ENCODE measurements around the gene MLLT1. TPM values are rescaled to one million over a fixed set of nuclear protein-coding genes. Genes with fewer than 3 reads are reported as not detected.

Gene MLLT1
- total and polyA plus RNA-seq, 2 donors (not counting 1 experiment from before 2014, with no cell fraction given), result 6.4 to 13.7 TPM

DNA sequence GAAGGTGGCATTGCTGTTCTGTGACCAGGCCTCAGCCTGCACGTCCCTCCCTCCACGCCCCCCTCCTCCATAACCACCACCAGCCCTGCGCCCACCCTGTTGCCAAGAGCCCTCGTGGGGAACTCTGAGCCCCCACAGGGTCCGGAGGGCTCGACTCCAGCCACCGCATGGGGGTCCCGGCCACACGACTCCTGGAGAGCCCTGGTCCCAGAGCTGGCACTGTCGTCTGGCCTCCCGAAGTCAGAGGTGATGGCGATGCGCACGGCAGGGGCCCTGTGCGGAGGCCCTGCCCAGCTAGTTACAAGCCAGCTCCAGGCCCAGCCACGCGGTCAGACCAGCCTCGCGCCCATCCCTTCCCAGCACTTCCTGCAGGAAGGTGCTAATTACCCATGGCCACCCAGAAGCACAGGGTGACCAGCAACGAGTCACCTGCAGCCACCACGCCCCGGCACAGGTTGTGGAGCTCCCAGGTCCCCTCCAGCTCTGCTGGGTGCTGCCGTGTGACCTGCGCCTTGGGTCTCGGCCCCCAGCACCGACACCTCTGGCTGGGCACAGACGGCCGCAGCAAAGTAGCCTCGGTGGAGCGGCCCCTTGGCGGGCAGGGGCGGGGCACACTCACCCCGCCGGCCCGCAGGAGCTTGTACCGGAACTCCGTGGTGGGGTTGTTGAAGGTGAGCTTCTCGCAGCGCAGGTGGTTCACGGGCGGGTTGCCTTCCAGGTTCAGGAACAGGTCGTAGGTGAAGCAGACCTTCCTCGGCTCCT, 49.6 kb downstream of the MLLT1 start:
- no peak overlapping the region for H3K4me3 ChIP-seq (replicated peaks in 1 of 4; ENCODE audit: control extremely low read depth in 1 of 4, insufficient read depth in 1 of 4, low read depth in 3 of 4, low read length in 4 of 4)
- DNase-seq (ENCODE audit: low read depth in 2 of 2), result no peak
- H4K20me1 ChIP-seq (ENCODE audit: control insufficient read depth, extremely low read depth, insufficient read depth, low read length), result no peaks in the 10 kb centered on the region
- TF ChIP-seq EZH2 (IDR thresholded peaks at IDR 0.05; ENCODE audit: low read length, missing control alignments), result no peak
- TF ChIP-seq, protein P1, sequence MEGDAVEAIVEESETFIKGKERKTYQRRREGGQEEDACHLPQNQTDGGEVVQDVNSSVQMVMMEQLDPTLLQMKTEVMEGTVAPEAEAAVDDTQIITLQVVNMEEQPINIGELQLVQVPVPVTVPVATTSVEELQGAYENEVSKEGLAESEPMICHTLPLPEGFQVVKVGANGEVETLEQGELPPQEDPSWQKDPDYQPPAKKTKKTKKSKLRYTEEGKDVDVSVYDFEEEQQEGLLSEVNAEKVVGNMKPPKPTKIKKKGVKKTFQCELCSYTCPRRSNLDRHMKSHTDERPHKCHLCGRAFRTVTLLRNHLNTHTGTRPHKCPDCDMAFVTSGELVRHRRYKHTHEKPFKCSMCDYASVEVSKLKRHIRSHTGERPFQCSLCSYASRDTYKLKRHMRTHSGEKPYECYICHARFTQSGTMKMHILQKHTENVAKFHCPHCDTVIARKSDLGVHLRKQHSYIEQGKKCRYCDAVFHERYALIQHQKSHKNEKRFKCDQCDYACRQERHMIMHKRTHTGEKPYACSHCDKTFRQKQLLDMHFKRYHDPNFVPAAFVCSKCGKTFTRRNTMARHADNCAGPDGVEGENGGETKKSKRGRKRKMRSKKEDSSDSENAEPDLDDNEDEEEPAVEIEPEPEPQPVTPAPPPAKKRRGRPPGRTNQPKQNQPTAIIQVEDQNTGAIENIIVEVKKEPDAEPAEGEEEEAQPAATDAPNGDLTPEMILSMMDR (conservative IDR thresholded peaks at IDR 0.05 in 1 of 2, IDR thresholded peaks at IDR 0.05 in 1 of 2; ENCODE audit: low read depth in 1 of 2, low read length in 2 of 2), result no peak
- H3K27me3 ChIP-seq (ENCODE audit: control insufficient read depth, insufficient read depth, low read length), result no peaks in the 10 kb centered on the region
- no peaks in the 10 kb centered on the region for H3K9me3 ChIP-seq (ENCODE audit: control insufficient read depth, insufficient read depth, low read depth, low read length)
- H3K79me2 ChIP-seq (ENCODE audit: control insufficient read depth, insufficient read depth, low read length), result peaks cover 43% of the 10 kb centered on the region
- peaks cover 29% of the 10 kb centered on the region for H3K4me1 ChIP-seq (ENCODE audit: control insufficient read depth, extremely low read depth, insufficient read depth, low read length)
- no peak overlapping the region for H3K9ac ChIP-seq (ENCODE audit: insufficient read depth, low read length)
- no peak overlapping the region for H3K27ac ChIP-seq (ENCODE audit: insufficient read depth, low read length)
- peaks cover 22% of the 10 kb centered on the region for H3K36me3 ChIP-seq (ENCODE audit: control insufficient read depth, insufficient read depth, low read length)
- no peak overlapping the region for H2AFZ ChIP-seq (ENCODE audit: low read length)
- no peak overlapping the region for H3K4me2 ChIP-seq (ENCODE audit: extremely low read depth, insufficient read depth, low read length)

DNA sequence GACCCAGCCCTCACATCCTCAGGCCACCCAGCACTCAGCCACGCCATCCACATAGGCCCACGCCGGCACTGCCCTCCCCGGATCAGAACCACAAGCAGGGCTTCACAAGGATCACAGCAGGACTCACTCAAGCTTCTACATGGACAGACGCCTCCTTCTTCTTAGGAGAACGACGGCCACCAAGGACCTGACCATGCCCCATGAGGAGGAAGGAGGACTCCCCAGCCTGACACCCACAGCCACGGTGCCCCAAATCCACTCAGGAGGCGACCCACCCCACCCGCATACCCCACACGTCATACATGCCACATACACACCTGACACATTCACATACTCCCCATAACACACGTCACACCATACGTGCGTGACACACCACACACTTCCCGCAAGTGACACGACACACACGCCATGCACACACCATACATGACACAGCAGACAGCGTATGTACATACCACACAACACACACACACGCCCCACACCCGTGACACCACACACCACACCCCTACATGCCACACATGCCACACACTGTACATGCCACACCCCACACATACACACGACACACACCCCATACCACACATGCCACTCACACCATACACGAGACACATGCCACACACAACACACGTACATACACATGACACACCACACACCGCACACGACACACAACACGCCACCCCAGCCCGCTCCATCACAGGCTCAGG, 50.4 kb downstream of the MLLT1 start:
- no peak overlapping the region for H3K4me2 ChIP-seq (ENCODE audit: extremely low read depth, insufficient read depth, low read length)
- no peak for DNase-seq (ENCODE audit: low read depth in 2 of 2)
- peaks cover 38% of the 10 kb centered on the region for H3K79me2 ChIP-seq (ENCODE audit: control insufficient read depth, insufficient read depth, low read length)
- H3K4me1 ChIP-seq (ENCODE audit: control insufficient read depth, extremely low read depth, insufficient read depth, low read length), result peaks cover 23% of the 10 kb centered on the region
- H2AFZ ChIP-seq (ENCODE audit: low read length), result no peak overlapping the region
- H3K27ac ChIP-seq (ENCODE audit: insufficient read depth, low read length), result no peak overlapping the region
- no peaks in the 10 kb centered on the region for H3K27me3 ChIP-seq (ENCODE audit: control insufficient read depth, insufficient read depth, low read length)
- no peak overlapping the region for H3K4me3 ChIP-seq (replicated peaks in 1 of 4; ENCODE audit: control extremely low read depth in 1 of 4, insufficient read depth in 1 of 4, low read depth in 3 of 4, low read length in 4 of 4)
- TF ChIP-seq, protein P1 (conservative IDR thresholded peaks at IDR 0.05 in 1 of 2, IDR thresholded peaks at IDR 0.05 in 1 of 2; ENCODE audit: low read depth in 1 of 2, low read length in 2 of 2), result no peak
- no peak for TF ChIP-seq EZH2 (IDR thresholded peaks at IDR 0.05; ENCODE audit: low read length, missing control alignments)
- H3K9ac ChIP-seq (ENCODE audit: insufficient read depth, low read length), result no peak overlapping the region
- no peaks in the 10 kb centered on the region for H3K9me3 ChIP-seq (ENCODE audit: control insufficient read depth, insufficient read depth, low read depth, low read length)
- H4K20me1 ChIP-seq (ENCODE audit: control insufficient read depth, extremely low read depth, insufficient read depth, low read length), result no peaks in the 10 kb centered on the region
- peaks cover 21% of the 10 kb centered on the region for H3K36me3 ChIP-seq (ENCODE audit: control insufficient read depth, insufficient read depth, low read length)

DNA sequence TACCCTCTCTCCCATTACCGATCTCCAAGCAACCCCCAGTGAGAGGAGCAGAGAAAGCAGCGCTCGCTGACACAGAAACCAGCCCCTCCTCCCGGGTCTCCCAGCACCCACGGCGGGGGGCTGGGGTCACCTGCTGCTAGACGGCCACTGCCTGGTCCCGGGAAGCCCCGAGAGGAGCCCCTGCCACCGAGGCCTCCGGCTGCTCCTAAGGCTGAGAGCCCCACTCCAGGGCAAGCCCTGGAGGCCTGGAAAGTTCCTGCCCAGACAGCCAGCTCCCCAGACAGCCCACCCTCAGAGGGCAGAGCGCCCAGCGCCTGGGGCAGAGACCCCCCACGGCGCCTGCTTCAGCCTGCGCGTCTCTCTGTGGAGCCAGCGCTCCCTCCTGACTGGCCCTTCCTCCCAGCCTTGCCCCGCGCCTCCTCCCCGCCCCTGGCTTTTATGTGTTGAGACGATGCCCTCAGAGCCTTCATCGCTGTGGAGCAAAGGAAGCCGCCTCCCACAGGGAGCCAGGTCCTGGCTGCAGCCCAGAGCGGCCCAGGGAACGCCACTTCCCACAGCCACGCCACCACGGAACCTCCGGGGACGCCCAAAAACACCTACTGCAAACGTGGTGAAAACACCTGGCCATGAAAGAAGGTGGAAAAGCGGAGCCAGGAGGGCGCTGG, 51.1 kb downstream of the MLLT1 start:
- H3K9me3 ChIP-seq (ENCODE audit: control insufficient read depth, insufficient read depth, low read depth, low read length), result no peaks in the 10 kb centered on the region
- peaks cover 31% of the 10 kb centered on the region for H3K79me2 ChIP-seq (ENCODE audit: control insufficient read depth, insufficient read depth, low read length)
- no peaks in the 10 kb centered on the region for H4K20me1 ChIP-seq (ENCODE audit: control insufficient read depth, extremely low read depth, insufficient read depth, low read length)
- H3K4me2 ChIP-seq (ENCODE audit: extremely low read depth, insufficient read depth, low read length), result no peak overlapping the region
- TF ChIP-seq, protein P1 (conservative IDR thresholded peaks at IDR 0.05 in 1 of 2, IDR thresholded peaks at IDR 0.05 in 1 of 2; ENCODE audit: low read depth in 1 of 2, low read length in 2 of 2), result no peak
- TF ChIP-seq EZH2 (IDR thresholded peaks at IDR 0.05; ENCODE audit: low read length, missing control alignments), result no peak
- peak in 1 of 2 donors; percentile 43 for DNase-seq (ENCODE audit: low read depth in 2 of 2)
- no peaks in the 10 kb centered on the region for H3K27me3 ChIP-seq (ENCODE audit: control insufficient read depth, insufficient read depth, low read length)
- H3K4me1 ChIP-seq (ENCODE audit: control insufficient read depth, extremely low read depth, insufficient read depth, low read length), result peaks cover 16% of the 10 kb centered on the region
- H3K27ac ChIP-seq (ENCODE audit: insufficient read depth, low read length), result no peak overlapping the region
- no peak overlapping the region for H3K9ac ChIP-seq (ENCODE audit: insufficient read depth, low read length)
- H3K36me3 ChIP-seq (ENCODE audit: control insufficient read depth, insufficient read depth, low read length), result peaks cover 19% of the 10 kb centered on the region
- no peak overlapping the region for H3K4me3 ChIP-seq (replicated peaks in 1 of 4; ENCODE audit: control extremely low read depth in 1 of 4, insufficient read depth in 1 of 4, low read depth in 3 of 4, low read length in 4 of 4)
- no peak overlapping the region for H2AFZ ChIP-seq (ENCODE audit: low read length)

Data from fibroblast of lung (primary cell).